Right cardiac atrium (tissue), 5 donors: ENCODE results near the gene NDC80. TPM values are rescaled to one million over a fixed set of nuclear protein-coding genes. Genes with fewer than 3 reads are reported as not detected.
"Not testable (repeated sequence)": the region's sequence is repeated elsewhere in the genome, so short reads cannot be mapped to it uniquely, and the experiment has no call there.

Source experiments
- ATAC-seq, 2 donors: fragments of 200-7000 bp; cut with Tn5 transposase; one replicate each; pipeline versions ENCODE4 v1.8.0 to v1.9.1; 2020; ENCODE audit warnings: moderate library complexity in 2 of 2, mild to moderate bottlenecking in 1 of 2
- DNase-seq, 3 donors: peaks; one replicate each; pipeline ENCODE4 v3.0.0-alpha.2; 2020
- H3K27ac ChIP-seq: one replicate; pipeline ENCODE4 v1.5.1; 2013; ENCODE audit warnings: mild to moderate bottlenecking, low read length, control low read depth, moderate library complexity
- H3K27me3 ChIP-seq: one replicate; pipeline ENCODE4 v1.6.1; 2013; ENCODE audit not compliant: control insufficient read depth, insufficient read depth
- H3K4me1 ChIP-seq: one replicate; pipeline ENCODE4 v1.6.1; 2013; ENCODE audit warnings: low read length; ENCODE audit not compliant: control insufficient read depth, insufficient read depth
- H3K4me3 ChIP-seq: one replicate; pipeline ENCODE4 v1.5.1; 2013; ENCODE audit warnings: low read length, control low read depth
- H3K9me3 ChIP-seq: one replicate; pipeline ENCODE4 v1.6.1; 2013; ENCODE audit warnings: low read length; ENCODE audit not compliant: control insufficient read depth
- WGBS: extraction: QIAGEN DNeasy Blood & Tissue Kit; methylation state at CpG from one replicate; pipeline ENCODE4 v1.1.7; 2013; 5-methylcytosine and 5-hydroxymethylcytosine counted together
- intact Hi-C, 4 donors: fragments of 100-400 bp; cut with DNase I; formaldehyde crosslinking; loops; one replicate each; pipeline versions ENCODE4 v1.11.0 to v1.14.0; 2022 to 2023
- long read RNA-seq, 4 donors: library from polyadenylated mRNA; unstranded; transcript quantifications; one replicate each; pipeline ENCODE4 v2.0.0, GENCODE V29; 2020 to 2021
- polyA plus RNA-seq: library from polyadenylated mRNA; stranded (reverse); fragments of 200-250 nt; gene quantifications from one replicate; pipeline ENCODE4 v1.2.3, GENCODE V29; 2013
- total RNA-seq, 4 donors: library from RNA; stranded (reverse); fragmentation: NEBNext Ultra II Directional; extraction: Animal tissue kit (Norgen Biotek cat#: 25700); gene quantifications; one replicate each; pipeline ENCODE4 v1.2.1, GENCODE V29; 2021
- donor health status: healthy with polysubstance abuse.
- donor health status: DM: no; HTN: yes; CAD: no.
- donor health status: DM: no; HTN: no; CAD: no.
- donor health status: DM: no; HTN: yes; CAD: no; lungs with severe emphysema.
- donor health status: DM: yes; HTN: yes; CAD: no.

The NDC80 gene
- total RNA-seq = 1 to 10 TPM in 1 of 4 donors, under 1 TPM in 3; 0.17 to 1.1 (median 0.36) TPM
- 0.18 TPM for polyA plus RNA-seq
- long read RNA-seq, donor 1, partial matches to known transcripts = 0 of 2 reads
- long read RNA-seq, donor 1, other reads (novel, unspliced or antisense) = 1 of 2 reads
- long read RNA-seq, donor 2 = 0 reads
- long read RNA-seq, donor 3 = 0 reads
- long read RNA-seq, donor 4 = 0 reads

DNA sequence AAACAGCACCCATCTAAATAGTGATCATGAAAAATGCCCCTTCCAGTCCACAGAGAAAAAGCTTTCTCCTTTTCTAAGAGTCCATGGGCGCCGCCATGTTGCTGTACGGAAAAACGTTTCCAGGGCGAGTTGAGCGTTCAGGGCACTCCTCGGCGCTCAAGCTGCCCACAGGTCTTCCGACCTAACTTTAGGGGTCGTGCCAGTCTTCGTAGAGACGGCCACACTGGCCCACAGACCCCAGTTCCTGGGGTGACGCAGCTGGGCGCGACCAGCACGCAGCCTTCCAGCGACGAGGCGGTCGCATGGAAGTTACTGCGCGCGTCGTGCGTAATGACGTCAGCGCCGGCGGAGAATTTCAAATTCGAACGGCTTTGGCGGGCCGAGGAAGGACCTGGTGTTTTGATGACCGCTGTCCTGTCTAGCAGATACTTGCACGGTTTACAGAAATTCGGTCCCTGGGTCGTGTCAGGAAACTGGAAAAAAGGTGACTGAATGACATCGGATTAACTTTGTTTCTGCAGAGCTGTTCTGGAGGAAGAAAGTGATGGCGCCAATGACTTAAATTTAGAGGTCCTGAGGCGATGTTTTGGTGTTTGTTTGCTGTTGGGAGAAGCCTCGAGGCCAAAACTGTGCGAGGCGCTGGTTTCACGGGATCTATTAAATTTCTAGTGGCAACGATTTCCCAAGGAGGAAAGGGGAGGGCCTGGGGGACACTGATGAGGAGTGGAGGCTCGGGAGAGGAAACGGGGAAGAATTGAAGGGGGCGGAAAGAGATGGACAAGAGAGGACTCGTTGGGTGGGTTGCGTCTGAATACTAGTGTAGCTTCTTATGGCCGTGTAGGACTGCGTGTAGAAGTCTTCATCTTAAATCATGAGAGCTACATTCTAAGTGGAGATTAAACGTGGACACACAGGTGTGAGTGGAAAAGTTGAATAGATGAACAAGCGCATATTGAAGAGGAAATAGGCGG is at the start of gene NDC80, which contains the start of gene METTL4:
NDC80 (plus strand) TSS at position 358 of the 971 bp plus-strand sequence. CDS start 1,429 bp downstream, outside the sequence.
METTL4 (minus strand) TSS at position 306 of the 971 bp plus-strand sequence. CDS start 4,289 bp downstream, outside the sequence.
- no peaks in the 10 kb centered on the region for H3K4me1 ChIP-seq
- no peaks in the 10 kb centered on the region for H3K9me3 ChIP-seq
- H3K27ac ChIP-seq = peak within 1 kb of the TSS; percentile 92
- H3K4me3 ChIP-seq = peak within 1 kb of the TSS; percentile 83
- H3K27me3 ChIP-seq = no peaks in the 10 kb centered on the region
- WGBS = under 1% methylated on average over 55 of the region's 55 CpGs
- intact Hi-C loops = loop anchor here in 2 of 4 donors (5.0 to 10.0 kb wide), 2 partner anchors 83 to 86 kb away; partner anchors contain the start of gene SMCHD1 (in 2 of the 2)
- ATAC-seq = peak; percentile 95 to 96
- DNase-seq = peak; percentile 86 to 94 (median 93)

DNA sequence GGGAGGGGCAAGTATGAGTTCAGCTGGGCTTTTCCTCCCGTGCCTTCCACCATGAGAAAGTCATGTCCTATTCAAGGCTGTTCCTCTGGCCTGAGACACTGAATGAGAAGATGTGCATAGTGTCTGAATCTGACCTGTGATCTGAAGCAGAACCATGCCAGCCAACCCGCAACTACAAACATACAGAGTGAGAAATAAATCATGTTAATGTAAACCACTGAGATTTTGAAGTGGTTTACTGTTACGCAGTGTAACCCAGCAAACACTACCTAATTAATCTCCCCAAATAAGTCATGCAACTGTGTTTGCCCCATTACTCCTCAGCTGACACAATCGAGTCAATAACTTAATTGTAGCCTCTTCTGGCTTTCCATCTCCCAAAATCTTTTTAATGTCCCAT is 49.2 kb upstream of the NDC80 start:
- no peak for ATAC-seq
- no peak for DNase-seq
- no peaks in the 10 kb centered on the region for H3K9me3 ChIP-seq
- peaks cover 3% of the 10 kb centered on the region for H3K4me1 ChIP-seq
- H3K27ac ChIP-seq = no peak overlapping the region
- H3K27me3 ChIP-seq = no peaks in the 10 kb centered on the region
- H3K4me3 ChIP-seq = no peak overlapping the region
- WGBS = 92% methylated on average over 4 of the region's 4 CpGs
- intact Hi-C loops = no loop called here

GRCh38 chr18:2524794-2525198 is 46.6 kb upstream of the NDC80 start:
- H3K27ac ChIP-seq, ATAC-seq, DNase-seq, H3K4me1 ChIP-seq, H3K9me3 ChIP-seq, H3K27me3 ChIP-seq, H3K4me3 ChIP-seq, intact Hi-C loops: not testable (repeated sequence)
- 10% methylated on average over 2 of the region's 2 CpGs for WGBS

DNA sequence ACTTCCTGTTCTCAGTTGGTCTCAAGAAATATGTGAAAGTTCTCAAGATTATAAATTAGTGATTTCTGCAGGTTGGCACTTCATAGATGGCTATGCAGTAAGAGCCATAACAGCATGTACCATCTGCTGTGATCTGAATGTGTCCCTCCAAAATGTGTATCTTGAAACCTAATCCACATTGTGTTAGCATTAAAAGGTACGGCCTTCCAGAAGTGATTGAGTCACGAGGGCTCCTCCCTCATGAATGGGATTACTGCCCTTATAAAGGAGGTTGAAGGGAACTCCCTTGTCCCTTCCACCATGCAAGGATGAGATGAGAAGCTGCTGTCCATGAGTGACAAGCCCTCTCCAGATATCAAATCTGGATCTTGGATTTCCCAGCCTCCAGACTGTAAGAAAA is 45.0 kb upstream of the NDC80 start:
- WGBS = 82% methylated on average over 2 of the region's 2 CpGs
- Histone ChIP-seq H3K9me3 (no peaks in the 10 kb centered on the region), H3K4me1 (no peaks in the 10 kb centered on the region), H3K27ac (no peak overlapping the region), H3K4me3 (no peak overlapping the region), H3K27me3 (no peaks in the 10 kb centered on the region)
- ATAC-seq = no peak
- DNase-seq = no peak
- intact Hi-C loops = no loop called here

GRCh38 chr18:2529154-2529553 is 42.2 kb upstream of the NDC80 start:
- no peaks in the 10 kb centered on the region for H3K4me1 ChIP-seq
- 86% methylated on average over 7 of the region's 7 CpGs for WGBS
- intact Hi-C loops = no loop called here
- DNase-seq = no peak
- H3K27ac ChIP-seq = no peak overlapping the region
- ATAC-seq = no peak
- no peaks in the 10 kb centered on the region for H3K27me3 ChIP-seq
- no peak overlapping the region for H3K4me3 ChIP-seq
- H3K9me3 ChIP-seq = no peaks in the 10 kb centered on the region

GRCh38 chr18:2531751-2532150 is 39.6 kb upstream of the NDC80 start:
- no peak overlapping the region for H3K4me3 ChIP-seq
- H3K9me3 ChIP-seq = no peaks in the 10 kb centered on the region
- WGBS = 88% methylated on average over 2 of the region's 2 CpGs
- no peaks in the 10 kb centered on the region for H3K4me1 ChIP-seq
- H3K27ac ChIP-seq = no peak overlapping the region
- no peak for DNase-seq
- H3K27me3 ChIP-seq = no peaks in the 10 kb centered on the region
- no peak for ATAC-seq
- intact Hi-C loops = no loop called here

- intact Hi-C loops = no loop called here
- 97% methylated on average over 2 of the region's 2 CpGs for WGBS
Measured at GRCh38 chr18:2532797-2533196, 38.6 kb upstream of the NDC80 start.

DNA sequence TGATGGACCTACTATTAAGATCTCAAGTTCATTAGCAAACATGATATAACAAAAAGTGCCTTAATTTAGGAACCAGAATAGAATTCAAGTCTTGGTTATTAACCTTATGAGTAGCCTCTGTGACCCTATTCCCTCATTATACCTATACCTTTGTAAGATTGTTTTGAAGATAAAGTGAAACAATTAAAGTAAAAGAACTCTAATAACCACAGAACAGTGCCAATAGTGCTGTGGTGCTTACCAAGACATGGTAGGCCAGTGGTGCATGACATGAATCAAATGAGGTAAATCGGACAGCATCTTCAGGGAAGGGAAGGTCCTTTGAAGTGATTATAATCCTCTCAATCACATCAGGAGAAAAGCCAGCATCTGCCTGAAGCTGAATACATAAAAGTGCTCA is 36.5 kb upstream of the NDC80 start:
- no peaks in the 10 kb centered on the region for H3K4me1 ChIP-seq
- 95% methylated on average over 1 of the region's 1 CpG for WGBS
- intact Hi-C loops = no loop called here
- no peaks in the 10 kb centered on the region for H3K9me3 ChIP-seq
- ATAC-seq = no peak
- no peak for DNase-seq
- H3K27ac ChIP-seq = no peak overlapping the region
- no peaks in the 10 kb centered on the region for H3K27me3 ChIP-seq
- H3K4me3 ChIP-seq = no peak overlapping the region

More at GRCh38 chr18:2532797-2533196, 38.6 kb upstream of the NDC80 start:
- Histone ChIP-seq H3K9me3 (no peaks in the 10 kb centered on the region), H3K4me1 (no peaks in the 10 kb centered on the region), H3K4me3 (no peak overlapping the region), H3K27me3 (no peaks in the 10 kb centered on the region), H3K27ac (no peak overlapping the region)
- DNase-seq (no peak), ATAC-seq (no peak)

DNA sequence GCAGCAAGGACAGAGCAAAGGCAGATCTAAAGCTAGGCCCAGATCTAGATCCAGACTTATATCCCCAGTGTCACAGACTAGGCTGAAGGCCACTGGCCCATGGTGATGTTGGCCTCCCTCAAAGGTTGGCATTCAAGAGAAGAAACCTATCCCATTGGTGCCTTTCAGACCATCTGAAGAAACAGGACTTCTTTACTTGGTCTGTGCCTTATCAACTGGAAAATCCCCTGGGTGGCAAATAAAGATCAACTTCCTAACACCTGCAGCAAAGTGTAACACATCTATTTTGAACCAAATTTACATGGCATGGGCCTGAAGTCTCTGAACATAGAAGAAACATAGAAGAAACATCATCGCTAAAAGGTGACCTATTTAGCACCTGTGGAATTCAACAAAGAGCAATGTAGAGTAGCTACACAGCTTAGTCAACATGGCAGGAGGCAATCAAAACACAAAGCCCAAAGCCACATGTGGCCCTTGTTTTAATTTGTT is 35.9 kb upstream of the NDC80 start:
- intact Hi-C loops = no loop called here

GRCh38 chr18:2536063-2536462 is 35.3 kb upstream of the NDC80 start:
- Histone ChIP-seq H3K4me1 (no peaks in the 10 kb centered on the region), H3K27ac (no peak overlapping the region), H3K27me3 (no peaks in the 10 kb centered on the region), H3K9me3 (no peaks in the 10 kb centered on the region), H3K4me3 (no peak overlapping the region)
- intact Hi-C loops = no loop called here
- WGBS = 65% methylated on average over 2 of the region's 2 CpGs
- ATAC-seq (no peak), DNase-seq (no peak)

More for the DNA sequence above, 35.9 kb upstream of the NDC80 start:
- WGBS = 94% methylated on average over 1 of the region's 1 CpG
- H3K4me3 ChIP-seq = no peak overlapping the region
- no peak for DNase-seq
- no peaks in the 10 kb centered on the region for H3K4me1 ChIP-seq
- no peaks in the 10 kb centered on the region for H3K9me3 ChIP-seq
- H3K27ac ChIP-seq = no peak overlapping the region
- no peaks in the 10 kb centered on the region for H3K27me3 ChIP-seq
- ATAC-seq = no peak

GRCh38 chr18:2536493-2536892 is 34.9 kb upstream of the NDC80 start:
- 61% methylated on average over 4 of the region's 4 CpGs for WGBS
- H3K27me3 ChIP-seq = no peaks in the 10 kb centered on the region
- DNase-seq (no peak), ATAC-seq (peak in 1 of 2 donors; percentile 68)
- no peak overlapping the region for H3K27ac ChIP-seq
- H3K4me3 ChIP-seq = no peak overlapping the region
- H3K4me1 ChIP-seq = no peaks in the 10 kb centered on the region
- H3K9me3 ChIP-seq = no peaks in the 10 kb centered on the region
- intact Hi-C loops = no loop called here
